Tibial nerve (tissue), 4 donors: ENCODE results near the gene MND1.

Experiments used
- CTCF ChIP-seq, 5 experiments: fragments of 200-600 bp in 3 of 5; fragments of 450-650 bp in 2 of 5; sonication (generic) in 3 of 5; IDR thresholded peaks; one replicate each; pipeline ENCODE4 v1.5.1; 2016 to 2019; ENCODE audit warnings: antibody characterized with exemption in 5 of 5, mild to moderate bottlenecking in 3 of 5, moderate library complexity in 2 of 5
- EP300 ChIP-seq, 2 donors: sonication (generic); formaldehyde crosslinking; IDR thresholded peaks; one replicate each; pipeline ENCODE4 v1.6.1; 2017; ENCODE audit warnings: antibody characterized with exemption in 2 of 2, mild to moderate bottlenecking in 1 of 2
- POLR2A ChIP-seq, 2 donors: fragments of 450-650 bp; IDR thresholded peaks; one replicate each; pipeline ENCODE4 v1.6.1; 2017; ENCODE audit warnings: antibody characterized with exemption in 2 of 2, mild to moderate bottlenecking in 2 of 2, moderate library complexity in 2 of 2

DNA sequence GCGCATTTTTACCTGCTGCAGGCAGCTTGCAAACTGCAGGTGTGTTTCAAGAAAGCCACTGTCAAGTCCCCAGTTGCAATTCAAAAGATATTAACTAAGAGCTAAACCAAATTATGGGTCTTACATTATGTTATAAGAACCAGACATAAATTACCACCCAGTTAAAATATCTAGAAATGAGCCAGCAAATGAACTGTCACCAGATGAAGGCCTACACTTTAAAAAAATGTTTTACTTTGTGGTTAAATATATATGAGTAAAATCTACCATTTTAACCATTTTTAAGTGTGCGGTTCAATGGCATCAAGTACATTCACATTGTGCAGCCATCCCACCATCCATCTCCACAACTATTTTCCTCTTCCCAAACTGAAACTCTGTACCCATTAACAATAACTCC lies 89.7 kb downstream of the MND1 start:
- TF ChIP-seq CTCF (IDR thresholded peaks at IDR 0.05) (no peak), POLR2A (IDR thresholded peaks at IDR 0.05) (no peak), EP300 (IDR thresholded peaks at IDR 0.05) (no peak)
